Activated naive CD8-positive, alpha-beta T cell treated with anti-CD3 and anti-CD28 coated beads for 36 hours (primary cell): ENCODE measurements around the gene N4BP3. TPM values are rescaled to one million over a fixed set of nuclear protein-coding genes. Genes with fewer than 3 reads are reported as not detected.
A peak's percentile ranks its signal among the peaks of the same experiment; 100 is the strongest.
"Not testable (repeated sequence)": the region's sequence is repeated elsewhere in the genome, so short reads cannot be mapped to it uniquely, and the experiment has no call there.

Source experiments
- DNase-seq: peaks from one replicate; pipeline ENCODE4 v3.0.0; 2021
- H3K27ac Mint-ChIP-seq: one replicate; pipeline ENCODE4 v1.8.0; 2022; ENCODE audit warnings: mild to moderate bottlenecking, moderate library complexity, mixed read lengths
- H3K27me3 Mint-ChIP-seq: one replicate; pipeline ENCODE4 v1.8.0; 2022; ENCODE audit warnings: mild to moderate bottlenecking, mixed read lengths
- H3K36me3 Mint-ChIP-seq: one replicate; pipeline ENCODE4 v1.8.0; 2021; ENCODE audit warnings: mild to moderate bottlenecking, mixed read lengths
- H3K4me1 Mint-ChIP-seq: one replicate; pipeline ENCODE4 v1.8.0; 2021; ENCODE audit warnings: mixed read lengths
- H3K4me3 Mint-ChIP-seq: one replicate; pipeline ENCODE4 v1.8.0; 2022; ENCODE audit warnings: mild to moderate bottlenecking, moderate library complexity, mixed read lengths
- H3K9me3 Mint-ChIP-seq: one replicate; pipeline ENCODE4 v1.8.0; 2022; ENCODE audit warnings: mixed read lengths
- total RNA-seq, 2 experiments: library from RNA; stranded (reverse); gene quantifications; one replicate each; pipeline ENCODE4 v1.2.3, GENCODE V29; 2021

N4BP3 gene, protein sequence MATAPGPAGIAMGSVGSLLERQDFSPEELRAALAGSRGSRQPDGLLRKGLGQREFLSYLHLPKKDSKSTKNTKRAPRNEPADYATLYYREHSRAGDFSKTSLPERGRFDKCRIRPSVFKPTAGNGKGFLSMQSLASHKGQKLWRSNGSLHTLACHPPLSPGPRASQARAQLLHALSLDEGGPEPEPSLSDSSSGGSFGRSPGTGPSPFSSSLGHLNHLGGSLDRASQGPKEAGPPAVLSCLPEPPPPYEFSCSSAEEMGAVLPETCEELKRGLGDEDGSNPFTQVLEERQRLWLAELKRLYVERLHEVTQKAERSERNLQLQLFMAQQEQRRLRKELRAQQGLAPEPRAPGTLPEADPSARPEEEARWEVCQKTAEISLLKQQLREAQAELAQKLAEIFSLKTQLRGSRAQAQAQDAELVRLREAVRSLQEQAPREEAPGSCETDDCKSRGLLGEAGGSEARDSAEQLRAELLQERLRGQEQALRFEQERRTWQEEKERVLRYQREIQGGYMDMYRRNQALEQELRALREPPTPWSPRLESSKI
- 10 to 100 TPM; 12.3 to 12.9 TPM for total RNA-seq

DNA sequence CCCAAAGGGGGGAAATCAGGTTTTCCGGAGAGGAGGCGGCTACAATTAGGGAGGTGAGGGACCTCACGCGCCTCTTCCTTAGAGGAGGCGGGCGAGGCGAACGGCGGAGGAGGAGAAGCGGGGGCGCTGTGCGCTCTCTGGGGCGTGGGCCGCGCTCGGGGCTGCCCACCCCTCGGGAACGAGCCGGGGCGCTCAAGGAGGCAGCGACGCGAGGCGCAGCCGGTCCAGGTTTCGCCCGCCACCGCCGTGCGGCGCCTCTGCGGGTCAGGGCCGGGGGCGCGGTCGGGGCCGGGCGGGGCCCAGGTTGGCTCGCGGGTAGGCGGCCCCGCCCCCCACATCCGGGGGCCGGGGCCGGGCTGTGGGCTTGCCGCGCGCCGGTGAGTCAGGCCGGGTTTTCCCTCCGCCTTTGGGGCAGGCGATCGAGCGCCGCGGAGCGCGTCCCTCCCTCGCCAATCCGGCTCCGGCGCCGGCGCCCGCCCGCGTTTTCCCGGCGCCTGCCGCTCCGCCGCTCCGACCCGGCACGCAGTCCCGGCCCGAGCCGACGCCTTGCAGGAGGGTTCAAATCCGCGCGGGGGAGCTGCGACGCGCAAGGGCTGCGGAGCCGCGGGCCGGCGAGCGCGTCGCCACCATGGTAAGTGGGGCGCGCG lies at the start of gene N4BP3:
Gene N4BP3, plus strand, starts transcription at position 392 of the 647 bp plus-strand sequence. CDS start 6,052 bp downstream, outside the sequence.
- Mint-ChIP-seq H3K4me1 (peaks cover 27% of the 10 kb centered on the region), H3K27ac (peak within 1 kb of the TSS; percentile 87)

DNA sequence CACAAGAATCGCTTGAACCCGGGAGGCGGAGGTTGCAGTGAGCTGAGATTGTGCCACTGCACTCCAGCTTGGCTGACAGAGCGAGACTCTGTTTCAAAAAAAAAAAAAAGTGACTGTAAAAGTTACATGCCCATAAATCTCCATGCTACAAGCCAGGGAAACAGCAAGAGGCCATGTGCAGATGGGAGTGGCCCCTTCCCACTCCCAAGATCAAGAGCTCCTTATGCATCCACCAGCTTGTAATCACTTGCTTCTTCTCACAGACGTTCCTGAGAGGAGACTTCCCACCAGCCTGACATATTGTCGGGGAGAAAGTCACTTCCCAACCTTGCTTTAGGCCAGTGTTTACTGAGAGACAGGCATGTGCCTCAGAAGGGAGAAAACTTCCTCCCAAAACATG lies 45.6 kb upstream of the N4BP3 start:
- DNase-seq = no peak
- Mint-ChIP-seq H3K36me3 (no peaks in the 10 kb centered on the region), H3K27ac (no peak overlapping the region), H3K9me3 (no peaks in the 10 kb centered on the region), H3K4me3 (no peak overlapping the region), H3K27me3 (no peaks in the 10 kb centered on the region), H3K4me1 (peaks cover 18% of the 10 kb centered on the region)

More for the DNA sequence above, at the start of gene N4BP3:
- Mint-ChIP-seq H3K4me3 (peak within 1 kb of the TSS; percentile 89), H3K9me3 (no peaks in the 10 kb centered on the region), H3K36me3 (peaks cover 13% of the 10 kb centered on the region), H3K27me3 (no peaks in the 10 kb centered on the region)
- peak; percentile 92 for DNase-seq

- DNase-seq = peak; percentile 6
- no peak overlapping the region for H3K4me3 Mint-ChIP-seq
Measured at GRCh38 chr5:178068293-178068692, 45.0 kb upstream of the N4BP3 start.

DNA sequence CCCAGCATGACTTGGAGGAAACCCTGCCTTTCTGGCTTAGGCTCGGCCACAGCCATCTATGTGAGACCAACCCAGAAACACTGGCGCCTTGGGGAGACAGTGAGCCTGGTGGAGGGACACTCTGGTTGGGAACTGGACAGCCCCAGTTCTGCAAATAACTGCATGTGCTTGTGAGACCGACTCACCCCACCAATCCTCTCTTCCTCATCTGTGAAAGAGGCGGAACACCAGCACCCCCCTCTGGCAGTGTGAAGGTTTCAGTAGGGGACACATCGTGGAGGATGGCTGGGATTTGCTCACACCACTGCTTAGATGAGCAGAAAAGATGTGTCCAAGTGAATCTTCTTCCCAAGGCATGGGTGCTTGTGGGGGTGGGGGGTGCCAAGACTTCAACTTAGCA lies 43.4 kb upstream of the N4BP3 start:
- no peak overlapping the region for H3K27ac Mint-ChIP-seq
- H3K36me3 Mint-ChIP-seq = no peaks in the 10 kb centered on the region
- H3K27me3 Mint-ChIP-seq = no peaks in the 10 kb centered on the region
- peaks cover 22% of the 10 kb centered on the region for H3K4me1 Mint-ChIP-seq
- H3K4me3 Mint-ChIP-seq = no peak overlapping the region
- H3K9me3 Mint-ChIP-seq = no peaks in the 10 kb centered on the region
- DNase-seq = peak; percentile 42

More at GRCh38 chr5:178068293-178068692, 45.0 kb upstream of the N4BP3 start:
- no peak overlapping the region for H3K27ac Mint-ChIP-seq
- no peaks in the 10 kb centered on the region for H3K9me3 Mint-ChIP-seq
- H3K36me3 Mint-ChIP-seq = no peaks in the 10 kb centered on the region
- H3K27me3 Mint-ChIP-seq = no peaks in the 10 kb centered on the region
- H3K4me1 Mint-ChIP-seq = peaks cover 18% of the 10 kb centered on the region

GRCh38 chr5:178071108-178071507 lies 42.2 kb upstream of the N4BP3 start:
- H3K27ac Mint-ChIP-seq = no peak overlapping the region
- no peaks in the 10 kb centered on the region for H3K9me3 Mint-ChIP-seq

GRCh38 chr5:178072749-178073148 lies 40.6 kb upstream of the N4BP3 start:
- H3K36me3 Mint-ChIP-seq = no peaks in the 10 kb centered on the region
- no peak overlapping the region for H3K27ac Mint-ChIP-seq
- no peaks in the 10 kb centered on the region for H3K9me3 Mint-ChIP-seq
- no peak for DNase-seq
- no peaks in the 10 kb centered on the region for H3K27me3 Mint-ChIP-seq
- peaks cover 18% of the 10 kb centered on the region for H3K4me1 Mint-ChIP-seq
- no peak overlapping the region for H3K4me3 Mint-ChIP-seq

More at GRCh38 chr5:178071108-178071507, 42.2 kb upstream of the N4BP3 start:
- peaks cover 25% of the 10 kb centered on the region for H3K4me1 Mint-ChIP-seq
- H3K36me3 Mint-ChIP-seq = no peaks in the 10 kb centered on the region
- DNase-seq = no peak
- H3K27me3 Mint-ChIP-seq = no peaks in the 10 kb centered on the region
- H3K4me3 Mint-ChIP-seq = no peak overlapping the region

DNA sequence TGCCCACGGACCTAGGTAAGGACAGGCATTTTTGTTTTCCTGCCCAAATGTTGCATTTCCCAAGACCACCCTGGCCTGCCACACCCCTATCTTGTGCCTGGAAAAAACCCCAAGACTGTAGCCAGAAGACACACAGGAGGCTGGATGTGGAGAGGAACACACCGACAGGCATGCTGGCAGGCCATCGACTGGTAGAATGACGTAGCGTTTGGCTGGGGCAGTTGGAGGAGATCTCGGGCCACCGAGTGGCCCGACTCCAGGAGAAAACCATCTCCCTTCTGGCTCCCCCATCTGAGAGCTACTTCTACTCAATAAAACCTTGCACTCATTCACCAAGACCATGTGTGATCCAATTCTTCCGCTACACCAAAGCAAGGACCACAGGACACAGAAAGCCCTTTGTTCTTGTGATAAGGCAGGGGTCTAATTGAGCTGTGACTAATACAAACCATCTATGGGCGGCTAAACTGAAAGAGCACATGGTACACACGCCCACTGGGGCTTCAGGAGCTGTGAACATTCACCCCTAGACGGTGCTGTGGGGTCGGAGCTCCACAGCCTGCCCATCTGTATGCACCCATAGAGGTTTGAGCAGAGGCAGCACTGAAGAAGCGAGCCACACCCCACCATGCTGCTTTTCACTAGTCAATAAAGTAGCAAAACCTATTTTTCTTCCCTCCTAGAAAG lies 38.9 kb upstream of the N4BP3 start:
- Mint-ChIP-seq H3K27ac (no peak overlapping the region), H3K4me1 (peaks cover 10% of the 10 kb centered on the region), H3K36me3 (no peaks in the 10 kb centered on the region), H3K27me3 (no peaks in the 10 kb centered on the region), H3K4me3 (no peak overlapping the region), H3K9me3 (no peaks in the 10 kb centered on the region)
- DNase-seq = peak; percentile 27

- DNase-seq, H3K9me3 Mint-ChIP-seq, H3K36me3 Mint-ChIP-seq: not testable (repeated sequence)
Measured at GRCh38 chr5:178076965-178077364, 36.4 kb upstream of the N4BP3 start.

DNA sequence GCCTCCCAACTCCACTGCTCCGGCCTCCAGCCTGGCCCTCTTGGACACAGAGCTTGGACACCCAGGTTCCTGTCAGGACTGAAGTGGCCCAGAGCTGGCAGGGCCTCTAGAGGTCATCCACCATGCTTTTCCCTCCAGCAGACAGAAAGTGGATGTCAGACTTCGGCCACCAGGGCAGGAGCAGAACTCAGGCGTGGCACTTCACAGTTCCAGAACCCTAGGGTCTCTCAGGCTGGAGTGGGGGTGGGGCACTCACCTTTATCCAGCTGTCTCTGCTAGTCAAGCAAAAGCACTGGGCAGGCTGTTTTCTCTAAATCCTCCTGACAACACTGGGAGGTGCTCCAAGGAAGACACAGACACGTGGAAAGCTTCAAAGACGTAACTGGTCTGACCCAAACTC lies 35.6 kb upstream of the N4BP3 start:
- no peaks in the 10 kb centered on the region for H3K27me3 Mint-ChIP-seq
- H3K4me1 Mint-ChIP-seq = peaks cover 8% of the 10 kb centered on the region
- H3K27ac Mint-ChIP-seq = no peak overlapping the region
- H3K9me3 Mint-ChIP-seq = no peaks in the 10 kb centered on the region
- DNase-seq = no peak
- H3K36me3 Mint-ChIP-seq = no peaks in the 10 kb centered on the region
- H3K4me3 Mint-ChIP-seq = no peak overlapping the region

More at GRCh38 chr5:178076965-178077364, 36.4 kb upstream of the N4BP3 start:
- H3K27ac Mint-ChIP-seq, H3K4me1 Mint-ChIP-seq, H3K4me3 Mint-ChIP-seq, H3K27me3 Mint-ChIP-seq: not testable (repeated sequence)

DNA sequence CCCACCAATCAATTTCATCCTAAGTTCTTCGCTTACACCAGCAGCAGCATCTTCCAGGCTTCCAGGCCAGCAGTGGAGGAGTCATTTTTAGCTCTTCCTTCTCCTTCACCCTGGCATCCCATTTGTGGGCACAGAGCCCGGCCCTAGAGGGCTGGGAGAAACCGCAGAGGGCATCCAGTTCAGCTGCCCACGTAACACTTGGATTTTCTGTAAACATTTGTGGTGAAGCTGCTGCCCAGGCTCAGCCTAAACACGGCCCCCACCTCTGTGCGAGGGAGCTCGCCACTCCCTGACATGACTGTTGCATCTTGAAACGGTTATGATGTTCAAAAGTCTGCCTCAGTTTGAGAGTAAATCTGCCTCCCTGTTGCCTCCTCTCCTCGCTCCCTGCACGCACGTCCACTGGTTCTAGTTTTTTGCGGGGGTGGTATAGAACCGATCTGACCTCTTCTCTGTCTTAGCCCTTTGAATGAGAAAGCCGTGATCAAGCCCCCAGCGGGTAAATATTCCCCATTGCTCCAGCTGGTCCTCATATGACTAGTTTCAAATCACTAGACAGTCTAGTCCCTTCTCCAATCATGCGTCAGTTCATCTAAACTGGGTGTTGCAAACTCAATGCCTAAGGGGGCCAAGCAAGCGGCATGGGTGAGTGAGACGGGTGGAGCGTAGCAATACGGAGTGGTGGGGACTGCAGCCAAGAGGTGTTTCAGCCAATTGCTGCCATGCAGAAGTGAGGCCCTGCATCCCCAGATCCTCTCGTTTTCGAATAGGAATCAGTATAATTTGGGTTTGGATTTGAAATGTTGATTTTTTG lies 34.9 kb upstream of the N4BP3 start:
- Mint-ChIP-seq H3K36me3 (no peaks in the 10 kb centered on the region), H3K9me3 (no peaks in the 10 kb centered on the region), H3K4me3 (no peak overlapping the region), H3K4me1 (peaks cover 8% of the 10 kb centered on the region), H3K27me3 (no peaks in the 10 kb centered on the region), H3K27ac (no peak overlapping the region)
- no peak for DNase-seq

GRCh38 chr5:178080056-178080455 lies 33.3 kb upstream of the N4BP3 start:
- Mint-ChIP-seq H3K4me1 (peaks cover 4% of the 10 kb centered on the region), H3K36me3 (no peaks in the 10 kb centered on the region), H3K9me3 (no peaks in the 10 kb centered on the region), H3K4me3 (no peak overlapping the region), H3K27ac (no peak overlapping the region), H3K27me3 (no peaks in the 10 kb centered on the region)
- DNase-seq = no peak

DNA sequence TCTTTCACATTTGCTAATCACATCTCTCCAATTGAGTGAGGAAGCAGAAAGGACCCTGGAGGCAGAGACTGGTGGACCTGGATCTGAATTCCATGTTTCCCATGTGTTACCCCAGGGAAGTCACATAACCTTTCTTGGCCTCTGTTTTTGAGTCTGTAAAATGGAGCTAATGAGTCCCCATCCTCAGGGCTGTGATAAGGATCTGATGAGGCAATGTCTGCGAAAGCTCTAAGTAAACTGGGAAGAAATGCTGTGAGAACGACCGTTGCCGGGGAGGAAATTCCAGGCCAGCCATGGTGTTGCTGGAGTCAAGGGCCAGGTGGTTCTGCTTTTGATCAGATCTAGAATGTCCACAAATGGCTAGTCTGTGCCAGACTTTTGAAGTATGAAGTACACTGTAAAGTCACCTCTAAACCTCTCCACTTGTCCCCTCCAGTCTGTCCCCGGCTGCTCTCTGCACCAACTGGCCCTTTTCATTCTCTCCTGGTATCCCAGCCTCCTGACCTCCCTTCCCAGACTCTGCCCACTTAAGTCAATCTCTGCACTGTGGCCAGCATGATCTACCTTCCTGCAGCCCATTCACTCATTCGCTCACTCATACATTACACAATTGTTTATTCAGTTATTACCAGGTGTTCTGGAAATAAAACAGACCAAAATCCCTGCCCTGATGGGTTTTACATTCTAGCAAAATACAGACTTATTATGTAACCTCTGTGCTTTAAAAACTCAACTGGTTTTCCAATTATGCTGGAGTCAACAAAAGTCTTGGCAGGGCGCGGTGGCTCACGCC lies 32.5 kb upstream of the N4BP3 start:
- H3K4me3 Mint-ChIP-seq = no peak overlapping the region
- no peaks in the 10 kb centered on the region for H3K9me3 Mint-ChIP-seq
- no peaks in the 10 kb centered on the region for H3K27me3 Mint-ChIP-seq
- no peak for DNase-seq
- no peak overlapping the region for H3K27ac Mint-ChIP-seq
- H3K4me1 Mint-ChIP-seq = peaks cover 3% of the 10 kb centered on the region
- no peaks in the 10 kb centered on the region for H3K36me3 Mint-ChIP-seq

- H3K4me1 Mint-ChIP-seq = no peaks in the 10 kb centered on the region
- H3K27me3 Mint-ChIP-seq = no peaks in the 10 kb centered on the region
- H3K36me3 Mint-ChIP-seq = no peaks in the 10 kb centered on the region
- DNase-seq = no peak
- no peak overlapping the region for H3K27ac Mint-ChIP-seq
- no peaks in the 10 kb centered on the region for H3K9me3 Mint-ChIP-seq
- H3K4me3 Mint-ChIP-seq = no peak overlapping the region
Measured at GRCh38 chr5:178081571-178082243, 31.6 kb upstream of the N4BP3 start.
